Activated T-helper 1 cell treated with anti-CD3 and anti-CD28 coated beads, Interleukin-12 subunit alpha, Interleukin-12 subunit beta, Interleukin-2, Interleukin-4 antibody, amounts not matched to agents 30 ng/mL and 10 ng/mL and 1 ng/mL, durations not matched to agents 14 hours and 24 hours and 36 hours (primary cell): ENCODE results near the gene ATP6V1B1. TPM values are rescaled to one million over a fixed set of nuclear protein-coding genes. Genes with fewer than 3 reads are reported as not detected.
A peak's percentile ranks its signal among the peaks of the same experiment; 100 is the strongest.

Experiments used
- DNase-seq: peaks from one replicate; pipeline ENCODE4 v3.0.0; 2021; ENCODE audit warnings: low spot score
- H3K27ac Mint-ChIP-seq: one replicate; pipeline ENCODE4 v1.8.0; 2021; ENCODE audit warnings: mild to moderate bottlenecking, mixed read lengths
- H3K27me3 Mint-ChIP-seq: one replicate; pipeline ENCODE4 v1.8.0; 2022; ENCODE audit warnings: mild to moderate bottlenecking, moderate library complexity, mixed read lengths; ENCODE audit not compliant: insufficient read depth
- H3K36me3 Mint-ChIP-seq: one replicate; pipeline ENCODE4 v1.8.0; 2021; ENCODE audit warnings: low read depth, mixed read lengths
- H3K4me1 Mint-ChIP-seq: one replicate; pipeline ENCODE4 v1.8.0; 2021; ENCODE audit warnings: low read depth, mixed read lengths
- H3K4me3 Mint-ChIP-seq: one replicate; pipeline ENCODE4 v1.8.0; 2021; ENCODE audit warnings: mild to moderate bottlenecking, moderate library complexity, mixed read lengths
- H3K9me3 Mint-ChIP-seq: one replicate; pipeline ENCODE4 v1.8.0; 2021; ENCODE audit warnings: mixed read lengths
- intact Hi-C: fragments of 100-400 bp; cut with micrococcal nuclease; formaldehyde crosslinking; loops from one replicate; pipeline ENCODE4 v1.15.1; 2024
- total RNA-seq: library from RNA; stranded (reverse); gene quantifications from 2 replicates; pipeline ENCODE4 v1.2.3, GENCODE V29; 2022

The ATP6V1B1 gene
- total RNA-seq, 1 donor from 2014 or later = not detected

DNA sequence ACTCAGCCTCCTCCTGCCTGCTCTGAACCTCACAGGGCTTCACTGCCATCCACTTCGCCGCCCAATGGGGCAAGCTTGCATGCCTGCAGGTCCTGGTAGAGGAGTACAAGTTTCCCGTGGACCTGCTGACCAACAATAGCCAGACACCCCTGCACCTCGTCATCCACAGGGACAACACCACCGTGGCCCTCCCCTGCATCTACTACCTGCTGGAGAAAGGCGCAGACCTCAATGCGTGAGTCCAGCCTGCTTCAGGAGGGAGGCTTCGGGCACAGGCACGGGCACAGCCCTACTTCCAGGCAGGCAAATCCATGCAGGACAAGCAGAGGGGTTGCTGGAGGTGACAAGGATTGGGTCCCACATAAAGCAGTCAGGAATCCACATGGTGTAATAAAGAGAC lies 43.9 kb downstream of the ATP6V1B1 start:
- H3K4me1 Mint-ChIP-seq = peaks cover 23% of the 10 kb centered on the region
- no peaks in the 10 kb centered on the region for H3K27me3 Mint-ChIP-seq
- no peak overlapping the region for H3K27ac Mint-ChIP-seq
- no peak for DNase-seq
- no peaks in the 10 kb centered on the region for H3K36me3 Mint-ChIP-seq
- H3K4me3 Mint-ChIP-seq = no peak overlapping the region
- H3K9me3 Mint-ChIP-seq = no peaks in the 10 kb centered on the region
- intact Hi-C loops = loop anchor here (5.0 kb wide), 3 partner anchors 153 to 677 kb away; partner anchors contain the start of genes FAM136A, MCEE, MPHOSPH10 and PAIP2B

DNA sequence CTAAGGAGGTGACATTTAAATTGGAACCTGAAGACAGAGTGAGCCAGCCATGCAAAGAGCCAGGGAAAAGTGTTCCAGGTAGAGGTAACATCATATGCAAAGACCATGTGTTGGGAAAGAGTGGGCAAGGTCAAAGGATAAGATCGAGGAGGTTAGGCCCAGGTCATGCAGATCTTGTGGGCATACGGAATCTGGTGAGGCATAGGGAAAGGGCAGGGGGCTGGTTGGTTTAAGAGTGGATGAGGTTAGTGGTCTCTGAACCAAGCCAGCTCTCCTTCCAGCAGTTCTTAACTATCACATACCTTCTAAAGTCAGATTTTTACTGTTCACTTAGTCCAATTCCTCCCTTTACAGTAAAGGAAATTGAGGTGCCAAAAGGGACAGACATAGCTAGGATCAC lies 45.7 kb downstream of the ATP6V1B1 start:
- H3K4me1 Mint-ChIP-seq = peaks cover 24% of the 10 kb centered on the region
- H3K9me3 Mint-ChIP-seq = no peaks in the 10 kb centered on the region
- intact Hi-C loops = no loop called here
- H3K27ac Mint-ChIP-seq = no peak overlapping the region
- peaks cover 7% of the 10 kb centered on the region for H3K36me3 Mint-ChIP-seq
- H3K4me3 Mint-ChIP-seq = no peak overlapping the region
- H3K27me3 Mint-ChIP-seq = no peaks in the 10 kb centered on the region
- no peak for DNase-seq

DNA sequence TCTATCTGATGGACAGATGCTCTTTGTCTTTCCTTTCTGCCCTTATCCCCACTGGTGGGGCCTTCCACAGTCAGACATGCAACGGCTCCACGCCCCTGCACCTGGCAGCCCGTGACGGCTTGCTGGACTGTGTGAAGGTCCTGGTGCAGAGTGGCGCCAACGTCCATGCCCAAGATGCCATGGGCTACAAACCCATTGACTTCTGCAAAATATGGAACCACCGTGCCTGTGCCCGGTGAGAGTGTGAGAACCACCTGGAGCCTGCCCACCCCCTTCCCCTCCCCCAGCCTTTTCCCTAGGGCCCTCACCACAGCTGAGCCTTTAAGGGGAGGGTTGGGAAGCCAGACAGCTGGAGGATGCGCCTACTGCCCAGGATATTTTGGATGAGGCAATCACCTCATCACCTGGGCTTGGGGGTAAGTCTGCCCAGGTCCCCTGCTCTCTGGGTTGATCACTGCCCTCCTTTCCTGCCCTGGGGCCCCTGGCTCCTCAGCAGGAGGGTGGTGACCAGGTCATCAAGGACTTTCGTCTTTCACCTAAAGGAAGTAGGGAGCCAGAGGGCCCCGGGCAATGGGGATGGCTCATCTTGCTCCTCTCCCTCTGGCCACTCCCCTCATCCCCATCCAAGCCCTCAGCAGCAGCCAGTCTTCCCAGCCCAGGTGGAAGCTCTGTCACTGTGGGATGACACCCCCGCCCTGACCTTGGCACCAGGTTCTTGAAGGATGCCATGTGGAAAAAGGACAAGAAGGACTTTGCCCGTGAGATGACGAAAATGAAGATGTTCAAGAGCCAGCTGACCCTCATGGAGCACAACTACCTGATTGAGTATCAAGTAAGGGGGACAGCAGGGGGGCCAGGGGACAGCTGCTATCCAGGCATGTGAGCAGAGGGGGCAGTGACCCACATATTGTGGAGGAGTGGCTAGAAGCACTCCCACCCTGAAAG lies 46.4 kb downstream of the ATP6V1B1 start:
- H3K9me3 Mint-ChIP-seq = no peaks in the 10 kb centered on the region
- H3K27me3 Mint-ChIP-seq = no peaks in the 10 kb centered on the region
- no peak for DNase-seq
- intact Hi-C loops = no loop called here
- no peak overlapping the region for H3K4me3 Mint-ChIP-seq
- H3K27ac Mint-ChIP-seq = no peak overlapping the region
- H3K4me1 Mint-ChIP-seq = peaks cover 18% of the 10 kb centered on the region
- H3K36me3 Mint-ChIP-seq = peaks cover 14% of the 10 kb centered on the region

DNA sequence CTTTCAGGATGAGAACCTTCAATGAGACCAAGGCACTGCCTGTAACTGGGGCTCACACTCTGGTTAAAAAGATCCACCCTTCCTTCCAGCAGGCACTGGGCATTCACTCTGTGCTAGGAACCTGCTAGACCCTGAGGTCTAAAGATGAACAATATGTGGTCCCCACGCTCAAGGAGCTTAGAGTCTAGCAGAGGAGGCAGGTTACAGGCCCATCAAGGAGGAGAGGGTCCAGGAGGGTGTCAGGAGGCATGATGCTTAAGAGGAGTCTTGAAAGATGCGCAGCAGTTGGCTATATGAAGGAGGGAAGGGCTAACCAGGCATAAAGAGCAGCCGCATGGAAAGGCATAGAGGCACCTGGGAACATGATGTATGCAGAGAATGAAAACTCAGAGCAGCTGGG lies 47.3 kb downstream of the ATP6V1B1 start:
- no peaks in the 10 kb centered on the region for H3K27me3 Mint-ChIP-seq
- H3K9me3 Mint-ChIP-seq = no peaks in the 10 kb centered on the region
- no peak overlapping the region for H3K4me3 Mint-ChIP-seq
- peaks cover 10% of the 10 kb centered on the region for H3K4me1 Mint-ChIP-seq
- no peak for DNase-seq
- H3K36me3 Mint-ChIP-seq = peaks cover 20% of the 10 kb centered on the region
- intact Hi-C loops = no loop called here
- H3K27ac Mint-ChIP-seq = no peak overlapping the region

DNA sequence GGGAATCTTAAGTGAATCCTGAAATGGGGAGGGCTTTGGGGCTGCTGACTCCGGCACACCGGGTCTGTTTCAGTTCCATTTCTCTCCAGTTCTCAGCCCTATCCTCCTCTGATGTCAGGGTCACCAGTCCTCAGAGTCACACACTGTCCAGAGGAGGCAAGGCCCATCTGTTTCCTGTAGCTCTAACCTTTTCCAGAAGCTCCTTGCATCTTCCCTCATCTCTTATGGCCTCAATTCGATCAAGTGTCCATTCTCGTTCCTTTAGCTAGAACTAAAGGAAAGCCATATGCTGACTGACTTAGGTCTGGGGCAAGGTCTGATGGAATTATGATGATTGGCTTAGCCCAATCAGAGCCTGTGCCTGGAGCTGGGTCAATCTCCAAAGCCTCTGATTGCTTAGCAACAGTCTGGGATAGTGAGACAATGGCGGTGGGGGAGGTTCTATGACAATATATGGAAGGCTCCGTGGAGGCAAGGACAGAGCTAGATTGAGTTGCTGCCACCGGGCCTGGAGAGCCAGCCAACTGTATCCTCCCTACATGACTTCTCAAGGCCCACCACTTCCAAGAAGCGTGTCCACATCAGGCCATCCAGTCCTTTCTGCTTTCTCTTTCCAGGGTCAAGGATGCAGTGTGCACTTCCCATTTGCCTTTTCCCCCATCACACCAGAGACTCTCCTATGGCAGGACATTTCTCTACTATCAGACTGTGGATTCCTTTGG lies 48.0 kb downstream of the ATP6V1B1 start:
- Mint-ChIP-seq H3K9me3 (no peaks in the 10 kb centered on the region), H3K27me3 (no peaks in the 10 kb centered on the region), H3K4me1 (peaks cover 7% of the 10 kb centered on the region), H3K27ac (no peak overlapping the region), H3K4me3 (no peak overlapping the region), H3K36me3 (peaks cover 24% of the 10 kb centered on the region)
- intact Hi-C loops = no loop called here
- DNase-seq = no peak

DNA sequence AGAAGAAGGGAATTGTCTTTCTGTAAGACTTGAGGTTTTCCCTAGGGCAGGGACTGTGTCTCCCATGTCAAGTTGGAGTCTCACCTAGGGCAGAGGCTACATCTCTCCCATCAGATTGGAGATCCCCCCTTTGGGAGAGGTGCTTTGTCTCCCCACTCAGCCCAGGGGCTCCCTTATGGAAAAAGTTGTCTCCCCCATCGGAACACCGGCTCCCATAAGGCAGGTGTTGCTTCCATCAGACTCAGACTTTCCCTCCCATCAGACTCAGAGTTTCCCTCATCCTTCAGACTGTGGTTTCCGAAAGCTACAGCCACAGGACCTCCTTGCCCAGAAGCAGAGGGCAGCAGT lies 48.5 kb downstream of the ATP6V1B1 start:
- DNase-seq = no peak
- intact Hi-C loops = no loop called here
- H3K36me3 Mint-ChIP-seq = peaks cover 24% of the 10 kb centered on the region

DNA sequence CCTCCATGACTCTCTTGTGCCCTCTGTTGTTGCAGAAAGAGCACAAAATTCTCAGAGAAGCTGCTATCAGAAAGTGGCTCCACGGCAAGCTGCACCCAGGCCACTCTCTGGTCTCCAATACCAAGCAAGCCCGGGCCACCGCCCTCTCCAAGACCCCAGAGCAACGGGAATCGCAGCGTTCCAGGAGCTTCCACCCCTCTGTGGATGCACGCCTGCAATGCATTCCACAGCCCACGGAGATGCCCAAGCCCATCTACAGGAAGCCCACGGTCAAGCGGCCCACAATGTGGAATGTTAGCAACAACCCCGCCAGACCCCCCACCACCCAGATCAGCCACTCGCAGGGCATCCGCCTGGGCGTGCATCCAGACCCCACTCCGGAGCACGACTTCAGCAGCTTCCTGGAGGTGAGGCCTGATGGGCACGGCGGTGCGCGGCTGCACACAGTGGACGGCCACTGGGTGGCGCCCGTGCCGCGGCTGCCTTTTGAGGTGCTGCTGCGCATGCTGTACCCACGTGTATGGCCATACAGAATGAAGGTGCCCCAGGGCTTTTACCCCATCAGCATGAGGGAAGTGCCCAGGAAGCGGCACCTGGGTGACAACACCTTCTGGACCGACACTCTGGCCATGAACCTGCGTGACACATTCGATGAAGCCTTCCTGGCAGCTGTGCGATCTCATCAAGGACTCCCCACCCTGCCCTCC lies 49.0 kb downstream of the ATP6V1B1 start:
- intact Hi-C loops = loop anchor here (1.0 kb wide), 2 partner anchors 11 to 17 kb away; no protein-coding TSS in a partner anchor
- peak; percentile 73 for DNase-seq
- H3K4me3 Mint-ChIP-seq = no peak overlapping the region
- H3K4me1 Mint-ChIP-seq = peaks cover 7% of the 10 kb centered on the region
- peak overlapping the region; percentile 2 for H3K27ac Mint-ChIP-seq
- H3K27me3 Mint-ChIP-seq = no peaks in the 10 kb centered on the region
- H3K9me3 Mint-ChIP-seq = no peaks in the 10 kb centered on the region
- peaks cover 28% of the 10 kb centered on the region for H3K36me3 Mint-ChIP-seq

More for the DNA sequence above, 48.5 kb downstream of the ATP6V1B1 start:
- Mint-ChIP-seq H3K27me3 (no peaks in the 10 kb centered on the region), H3K4me3 (no peak overlapping the region), H3K4me1 (peaks cover 7% of the 10 kb centered on the region), H3K27ac (peak overlapping the region; percentile 2), H3K9me3 (no peaks in the 10 kb centered on the region)

GRCh38 chr2:70985283-70985688 lies 49.6 kb downstream of the ATP6V1B1 start:
- H3K27me3 Mint-ChIP-seq = no peaks in the 10 kb centered on the region
- peaks cover 7% of the 10 kb centered on the region for H3K4me1 Mint-ChIP-seq
- H3K9me3 Mint-ChIP-seq = no peaks in the 10 kb centered on the region
- intact Hi-C loops = loop anchor here (1.0 kb wide), 2 partner anchors 10 to 16 kb away; no protein-coding TSS in a partner anchor
- H3K36me3 Mint-ChIP-seq = peaks cover 28% of the 10 kb centered on the region
- H3K27ac Mint-ChIP-seq = no peak overlapping the region
- no peak for DNase-seq
- H3K4me3 Mint-ChIP-seq = no peak overlapping the region

DNA sequence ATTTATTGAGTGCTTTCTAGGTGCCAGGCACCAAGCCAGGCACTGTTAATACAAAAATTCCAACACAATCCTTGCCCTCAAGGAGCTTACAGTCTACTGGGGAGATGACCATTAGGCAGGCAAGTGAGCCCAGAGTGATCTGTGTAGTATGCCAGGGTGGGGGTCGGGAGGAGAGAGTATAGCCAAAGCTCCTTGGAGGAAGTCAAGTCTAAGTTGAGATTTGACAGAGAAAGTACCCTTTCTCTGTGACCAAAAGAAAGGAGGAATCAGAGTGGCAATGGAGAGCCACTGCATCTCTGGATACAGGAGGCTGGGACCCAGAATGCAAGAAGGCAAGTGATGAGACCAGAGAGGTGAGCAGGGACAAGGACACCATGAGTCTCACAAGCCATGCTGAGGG lies 50.3 kb downstream of the ATP6V1B1 start:
- no peak for DNase-seq
- Mint-ChIP-seq H3K27me3 (no peaks in the 10 kb centered on the region), H3K36me3 (peaks cover 30% of the 10 kb centered on the region), H3K4me3 (no peak overlapping the region), H3K4me1 (peaks cover 8% of the 10 kb centered on the region), H3K27ac (peak overlapping the region; percentile 18), H3K9me3 (no peaks in the 10 kb centered on the region)
- intact Hi-C loops = loop anchor here (1.0 kb wide), 2 partner anchors 9 to 15 kb away; no protein-coding TSS in a partner anchor

GRCh38 chr2:70986499-70987189 lies 50.9 kb downstream of the ATP6V1B1 start:
- Mint-ChIP-seq H3K9me3 (no peaks in the 10 kb centered on the region), H3K4me1 (peaks cover 15% of the 10 kb centered on the region)
- no peak for DNase-seq

DNA sequence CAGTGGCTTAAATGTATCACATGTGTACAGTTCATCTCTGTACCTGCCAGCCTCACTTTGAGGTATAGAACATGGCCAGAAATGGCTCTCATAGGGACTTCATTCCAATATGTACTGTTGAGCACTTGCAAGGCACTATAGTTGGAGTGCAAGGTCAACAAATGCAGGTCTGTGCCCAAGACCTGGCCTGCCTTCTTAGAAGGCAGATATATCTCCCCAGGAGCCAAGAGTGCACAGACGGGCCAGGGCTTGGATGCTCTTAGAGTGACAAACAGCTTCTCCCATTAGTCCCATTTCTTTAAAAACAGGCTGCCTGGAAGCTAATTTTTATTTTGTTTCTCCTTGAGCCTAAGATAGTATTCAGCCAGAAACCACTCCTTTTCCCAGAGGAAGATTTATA lies 51.7 kb downstream of the ATP6V1B1 start:
- peaks cover 16% of the 10 kb centered on the region for H3K4me1 Mint-ChIP-seq

More at GRCh38 chr2:70986499-70987189, 50.9 kb downstream of the ATP6V1B1 start:
- H3K27me3 Mint-ChIP-seq = no peaks in the 10 kb centered on the region
- intact Hi-C loops = no loop called here
- H3K4me3 Mint-ChIP-seq = no peak overlapping the region
- H3K27ac Mint-ChIP-seq = peak overlapping the region; percentile 32
- peaks cover 36% of the 10 kb centered on the region for H3K36me3 Mint-ChIP-seq

GRCh38 chr2:70988151-70988550 lies 52.5 kb downstream of the ATP6V1B1 start:
- Mint-ChIP-seq H3K27ac (peak overlapping the region; percentile 79), H3K27me3 (no peaks in the 10 kb centered on the region), H3K4me1 (peaks cover 22% of the 10 kb centered on the region), H3K4me3 (no peak overlapping the region), H3K9me3 (no peaks in the 10 kb centered on the region), H3K36me3 (peaks cover 40% of the 10 kb centered on the region)
- intact Hi-C loops = no loop called here
- DNase-seq = no peak

More for the DNA sequence above, 51.7 kb downstream of the ATP6V1B1 start:
- H3K27me3 Mint-ChIP-seq = no peaks in the 10 kb centered on the region
- no peak overlapping the region for H3K27ac Mint-ChIP-seq
- intact Hi-C loops = no loop called here
- H3K36me3 Mint-ChIP-seq = peaks cover 37% of the 10 kb centered on the region
- no peaks in the 10 kb centered on the region for H3K9me3 Mint-ChIP-seq
- H3K4me3 Mint-ChIP-seq = no peak overlapping the region
- no peak for DNase-seq
